Measurements from ENCODE around the gene CYB561D1. TPM values are rescaled to one million over a fixed set of nuclear protein-coding genes. Genes with fewer than 3 reads are reported as not detected.

The CYB561D1 gene
- total and polyA plus RNA-seq, 3 donors from 2014 or later = 8.0 to 11.5 (median 8.0) TPM

DNA sequence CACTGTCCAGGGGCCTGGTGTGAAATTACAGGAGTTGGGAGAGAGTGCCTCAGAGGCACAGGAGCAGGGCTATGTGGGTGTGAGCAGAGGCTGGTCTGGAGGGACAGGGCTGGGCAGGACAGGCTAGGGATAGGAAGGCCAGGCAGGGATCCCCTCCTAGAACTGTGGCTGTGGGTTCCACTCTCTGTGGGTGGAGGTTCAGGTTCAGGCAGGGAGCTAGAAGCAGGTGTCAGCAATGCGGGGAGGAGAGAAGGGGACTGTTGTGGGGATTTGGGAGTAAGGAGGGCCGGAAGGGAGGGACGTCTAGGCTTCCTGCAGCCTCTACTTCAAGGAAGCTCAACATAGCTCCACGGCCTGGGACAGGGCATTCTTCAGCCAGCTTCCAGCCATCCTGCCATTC, 37.5 kb downstream of the CYB561D1 start:
- H3K4me1 ChIP-seq = peaks cover 44% of the 10 kb centered on the region

DNA sequence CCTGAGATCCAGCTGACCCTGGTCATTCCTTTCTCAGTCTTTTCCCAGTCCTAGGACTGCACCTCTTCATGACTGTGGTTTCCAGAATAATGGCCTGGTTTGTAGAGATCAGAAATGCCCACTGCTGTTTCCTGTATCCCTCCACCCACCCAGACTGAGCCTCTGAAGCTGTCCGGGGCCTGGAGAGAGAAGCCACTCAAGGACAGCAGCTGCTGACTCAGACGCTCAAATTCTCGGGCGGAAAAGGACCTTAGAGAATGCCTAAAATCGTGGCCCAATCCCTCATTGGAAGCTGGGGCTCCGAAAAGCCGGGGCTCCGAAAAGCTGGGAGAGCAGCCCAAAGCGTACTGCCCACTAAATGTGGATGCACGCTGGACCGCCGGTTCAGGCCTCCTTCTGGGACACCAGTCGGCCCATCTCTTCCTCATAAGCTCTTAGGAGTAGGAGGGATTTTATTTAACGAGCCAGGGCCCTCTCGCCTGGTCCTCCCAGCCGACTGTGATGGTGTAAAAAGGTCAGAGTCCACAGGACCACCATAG, 38.0 kb downstream of the CYB561D1 start:
- intact Hi-C loops (cut with DNase I; ENCODE audit: low total_unique reads) = loop anchor here (5.0 kb wide), 1 partner anchor 40 kb away; the partner anchor contains the start of gene CYB561D1

More for the DNA sequence above, 37.5 kb downstream of the CYB561D1 start:
- H3K27ac ChIP-seq = peak overlapping the region in 1 of 2 donors; percentile 24
- no peaks in the 10 kb centered on the region for H3K36me3 ChIP-seq (ENCODE audit: low read depth, missing control alignments)
- intact Hi-C loops (cut with DNase I; ENCODE audit: low total_unique reads) = loop anchor here (5.0 kb wide), 1 partner anchor 39 kb away; the partner anchor contains the start of gene CYB561D1
- 57 to 81% methylated on average over 3 to 4 of the region's 4 CpGs for WGBS, 2 donors
- DNase-seq = no peak
- TF ChIP-seq, protein P1, sequence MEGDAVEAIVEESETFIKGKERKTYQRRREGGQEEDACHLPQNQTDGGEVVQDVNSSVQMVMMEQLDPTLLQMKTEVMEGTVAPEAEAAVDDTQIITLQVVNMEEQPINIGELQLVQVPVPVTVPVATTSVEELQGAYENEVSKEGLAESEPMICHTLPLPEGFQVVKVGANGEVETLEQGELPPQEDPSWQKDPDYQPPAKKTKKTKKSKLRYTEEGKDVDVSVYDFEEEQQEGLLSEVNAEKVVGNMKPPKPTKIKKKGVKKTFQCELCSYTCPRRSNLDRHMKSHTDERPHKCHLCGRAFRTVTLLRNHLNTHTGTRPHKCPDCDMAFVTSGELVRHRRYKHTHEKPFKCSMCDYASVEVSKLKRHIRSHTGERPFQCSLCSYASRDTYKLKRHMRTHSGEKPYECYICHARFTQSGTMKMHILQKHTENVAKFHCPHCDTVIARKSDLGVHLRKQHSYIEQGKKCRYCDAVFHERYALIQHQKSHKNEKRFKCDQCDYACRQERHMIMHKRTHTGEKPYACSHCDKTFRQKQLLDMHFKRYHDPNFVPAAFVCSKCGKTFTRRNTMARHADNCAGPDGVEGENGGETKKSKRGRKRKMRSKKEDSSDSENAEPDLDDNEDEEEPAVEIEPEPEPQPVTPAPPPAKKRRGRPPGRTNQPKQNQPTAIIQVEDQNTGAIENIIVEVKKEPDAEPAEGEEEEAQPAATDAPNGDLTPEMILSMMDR (IDR thresholded peaks at IDR 0.05) = no peak
- H3K27me3 ChIP-seq = no peaks in the 10 kb centered on the region
- H3K4me3 ChIP-seq = no peak overlapping the region
- H3K9me3 ChIP-seq = no peaks in the 10 kb centered on the region

DNA sequence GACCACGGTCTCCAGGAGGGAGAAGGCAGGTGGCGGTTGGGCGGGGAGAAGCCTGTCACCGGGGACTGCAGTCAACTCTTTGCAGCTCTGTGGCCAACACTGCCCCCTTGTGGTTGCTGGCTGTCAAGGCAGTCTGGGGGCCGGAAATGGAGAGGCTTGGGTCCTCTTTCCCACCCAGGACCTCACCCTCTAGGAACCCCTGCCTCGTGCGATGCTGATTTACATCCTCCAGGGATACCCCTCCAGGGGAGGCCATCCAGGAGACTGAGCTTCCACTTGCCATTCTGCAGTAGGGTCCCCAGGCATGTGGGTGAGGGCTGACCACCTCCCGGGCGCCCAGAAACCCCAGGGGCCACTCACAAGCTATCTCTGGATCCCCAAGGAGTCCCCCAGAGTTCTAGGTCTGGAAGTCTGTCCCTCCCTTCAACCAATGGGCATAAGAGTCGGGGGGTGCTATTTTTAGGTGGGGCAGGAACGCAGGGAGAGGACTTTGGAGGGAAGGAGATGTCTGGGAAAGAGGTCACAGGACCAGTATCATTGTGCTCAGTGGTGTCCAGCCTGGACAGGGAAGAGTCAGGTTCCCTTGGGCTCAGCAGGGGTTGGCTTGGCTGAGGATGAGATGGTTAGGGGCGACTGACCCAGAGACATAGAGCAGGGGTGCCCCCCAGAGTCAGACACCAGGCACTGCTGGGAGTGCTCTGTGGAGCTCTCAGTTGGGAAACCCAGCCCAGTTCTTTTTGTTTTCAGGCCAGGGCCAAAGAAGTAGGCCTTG, 38.7 kb downstream of the CYB561D1 start:
- no peaks in the 10 kb centered on the region for H3K36me3 ChIP-seq (ENCODE audit: low read depth, missing control alignments)
- no peaks in the 10 kb centered on the region for H3K27me3 ChIP-seq
- H3K4me1 ChIP-seq = peaks cover 49% of the 10 kb centered on the region
- H3K9me3 ChIP-seq = no peaks in the 10 kb centered on the region
- DNase-seq = peak; percentile 89
- TF ChIP-seq, protein P1 (IDR thresholded peaks at IDR 0.05) = peak; percentile 95 to 99 (median 99)
- TF ChIP-seq POLR2A (IDR thresholded peaks at IDR 0.05) = no peak
- intact Hi-C loops (cut with DNase I; ENCODE audit: low total_unique reads) = loop anchor here (5.0 kb wide), 1 partner anchor 40 kb away; the partner anchor contains the start of gene CYB561D1
- WGBS, 2 donors = 26 to 34% methylated on average over 9 to 12 of the region's 12 CpGs
- no peak overlapping the region for H3K4me3 ChIP-seq
- peak overlapping the region; percentile 63 to 73 for H3K27ac ChIP-seq

More for the DNA sequence above, 38.0 kb downstream of the CYB561D1 start:
- no peak overlapping the region for H3K4me3 ChIP-seq
- TF ChIP-seq POLR2A (IDR thresholded peaks at IDR 0.05) = no peak
- TF ChIP-seq, protein P1 (IDR thresholded peaks at IDR 0.05) = no peak
- DNase-seq = no peak
- 31 to 33% methylated on average over 12 to 16 of the region's 16 CpGs for WGBS, 2 donors
- H3K27ac ChIP-seq = peak overlapping the region; percentile 63 to 73
- H3K9me3 ChIP-seq = no peaks in the 10 kb centered on the region
- H3K36me3 ChIP-seq (ENCODE audit: low read depth, missing control alignments) = no peaks in the 10 kb centered on the region
- H3K4me1 ChIP-seq = peaks cover 48% of the 10 kb centered on the region
- no peaks in the 10 kb centered on the region for H3K27me3 ChIP-seq

DNA sequence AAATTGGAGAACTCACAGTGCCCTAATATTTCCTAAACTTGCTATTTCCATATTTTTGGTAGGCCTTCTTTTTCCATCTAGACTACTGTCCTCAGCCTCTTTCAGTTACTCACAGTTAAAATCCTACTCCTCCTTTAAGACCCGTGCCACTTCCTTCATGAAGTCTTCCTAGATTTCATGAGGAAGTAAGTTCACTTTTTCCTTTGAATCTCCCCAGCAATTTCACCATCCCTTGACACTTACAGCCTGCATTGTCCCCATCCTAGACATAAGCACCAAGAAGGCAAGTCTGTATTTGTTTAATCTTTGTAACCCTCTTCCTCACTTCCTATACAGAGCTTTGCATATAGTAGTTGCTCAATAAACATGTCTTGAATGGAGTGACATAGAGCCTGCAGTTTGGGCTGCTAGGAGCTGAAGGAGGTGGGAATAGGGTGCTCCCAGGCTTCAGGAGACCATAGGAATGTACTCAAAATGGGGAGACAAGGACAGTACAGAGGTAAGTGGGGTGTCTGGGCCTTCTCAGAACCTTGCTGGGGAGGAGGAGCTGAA, 40.5 kb downstream of the CYB561D1 start:
- DNase-seq = no peak
- peaks cover 49% of the 10 kb centered on the region for H3K4me1 ChIP-seq
- H3K4me3 ChIP-seq = no peak overlapping the region
- H3K27me3 ChIP-seq = no peaks in the 10 kb centered on the region
- no peaks in the 10 kb centered on the region for H3K9me3 ChIP-seq
- no peak for TF ChIP-seq POLR2A (IDR thresholded peaks at IDR 0.05)
- TF ChIP-seq, protein P1 (IDR thresholded peaks at IDR 0.05) = no peak
- WGBS, 2 donors = 86 to 87% methylated on average over 1 of the region's 1 CpG
- H3K36me3 ChIP-seq (ENCODE audit: low read depth, missing control alignments) = no peaks in the 10 kb centered on the region
- intact Hi-C loops (cut with DNase I; ENCODE audit: low total_unique reads) = loop anchor here (5.0 kb wide), 1 partner anchor 42 kb away; the partner anchor contains the start of gene CYB561D1
- no peak overlapping the region for H3K27ac ChIP-seq
